Measurements from ENCODE around the gene IL21R. TPM values are rescaled to one million over a fixed set of nuclear protein-coding genes. Genes with fewer than 3 reads are reported as not detected.

Gene IL21R
- total and polyA plus RNA-seq, 2 donors (not counting 3 experiments of a cell fraction or from before 2014, with no cell fraction given), result 0.03 TPM; not detected in 1

- FAIRE-seq (no peak), DNase-seq (ENCODE audit: low read depth, low spot score) (no peak)
- peaks cover 36% of the 10 kb centered on the region for H3K4me1 ChIP-seq (ENCODE audit: control insufficient read depth, extremely low read depth, insufficient read depth, low read length)
- TF ChIP-seq CTCF (IDR thresholded peaks at IDR 0.05; ENCODE audit: extremely low read depth in 1 of 2, insufficient read depth in 1 of 2, low read depth in 1 of 2, low read length in 2 of 2), result no peak
- TF ChIP-seq EZH2 (IDR thresholded peaks at IDR 0.05; ENCODE audit: borderline replicate concordance, low read depth, low read length, severe bottlenecking), result no peak
- TF ChIP-seq MAX (IDR thresholded peaks at IDR 0.05; ENCODE audit: insufficient read depth, insufficient read length), result no peak
- TF ChIP-seq FOS (IDR thresholded peaks at IDR 0.05; ENCODE audit: borderline replicate concordance, insufficient read depth, low read length), result no peak
- no peak for TF ChIP-seq GATA2 (IDR thresholded peaks at IDR 0.05; ENCODE audit: insufficient read depth, insufficient read length, low read depth, low read length)
- no peak for TF ChIP-seq POLR2AphosphoS5 (IDR thresholded peaks at IDR 0.05; ENCODE audit: insufficient read depth, low read depth, low read length)
- no peak for TF ChIP-seq POLR2A (IDR thresholded peaks at IDR 0.05; ENCODE audit: low read depth, low read length)
- no peak for TF ChIP-seq MYC (IDR thresholded peaks at IDR 0.05; ENCODE audit: low read depth, low read length)
- no peak for TF ChIP-seq JUN (IDR thresholded peaks at IDR 0.05; ENCODE audit: borderline replicate concordance, insufficient read depth, insufficient read length, low read depth)
- no peaks in the 10 kb centered on the region for H3K27me3 ChIP-seq (ENCODE audit: control insufficient read depth in 2 of 2, insufficient read depth in 2 of 2, low read length in 2 of 2)
- H3K4me3 ChIP-seq (replicated peaks in 1 of 3; ENCODE audit: insufficient read depth in 1 of 3, low read depth in 1 of 3, low read length in 3 of 3), result no peak overlapping the region
- no peaks in the 10 kb centered on the region for H3K9me1 ChIP-seq (replicated peaks; ENCODE audit: control insufficient read depth, extremely low read depth, insufficient read depth, low read length)
- H3K9ac ChIP-seq (replicated peaks; ENCODE audit: extremely low read depth, insufficient read depth, low read length), result no peak overlapping the region
- no peaks in the 10 kb centered on the region for H3K9me3 ChIP-seq (replicated peaks; ENCODE audit: control insufficient read depth, insufficient read depth, low read length)
- ChIA-PET POLR2A (no interaction called here), CTCF (interaction anchor here (2.1 kb wide), 1 partner anchor 10 kb away, joined by 9 read pairs; no protein-coding TSS in a partner anchor)
- no peak overlapping the region for H3K27ac ChIP-seq (ENCODE audit: insufficient read depth, low read depth, low read length)
- intact Hi-C loops (cut with micrococcal nuclease) (no loop called here), dilution Hi-C loops (cut with MboI; ENCODE audit: extremely low pct_ligation_motif_present, low sequenced_read_pairs) (no loop called here)
- no peaks in the 10 kb centered on the region for H3K79me2 ChIP-seq (ENCODE audit: control insufficient read depth, insufficient read depth, low read length)
- H3K4me2 ChIP-seq (ENCODE audit: insufficient read depth, low read length), result no peak overlapping the region
- peaks cover 29 to 33% of the 10 kb centered on the region in 2 experiments for H3K36me3 ChIP-seq (ENCODE audit: control insufficient read depth in 2 of 2, extremely low read depth in 1 of 2, insufficient read depth in 2 of 2, low read length in 2 of 2)
- H4K20me1 ChIP-seq (replicated peaks; ENCODE audit: control insufficient read depth, extremely low read depth, insufficient read depth, low read length), result no peaks in the 10 kb centered on the region
- H2AFZ ChIP-seq (ENCODE audit: low read depth, low read length), result no peak overlapping the region
- no TSS peak for BruUV-seq (replicated peaks)
These were observed 70.4 kb downstream of the IL21R start for GRCh38 chr16:27472091-27473020.
